Upper lobe of left lung (tissue), 6 donors: ENCODE measurements around the gene ITGA8. TPM values are rescaled to one million over a fixed set of nuclear protein-coding genes. Genes with fewer than 3 reads are reported as not detected.

Experiments
- ATAC-seq, 2 donors: fragments of 200-7000 bp; cut with Tn5 transposase; one replicate each; pipeline ENCODE4 v1.9.1; 2022; ENCODE audit warnings: mild to moderate bottlenecking in 2 of 2, moderate library complexity in 2 of 2; ENCODE audit not compliant: low FRiP score in 2 of 2
- DNase-seq, 2 donors: peaks; one replicate each; pipeline ENCODE4 v3.0.0-alpha.2; 2019 to 2020
- H3K27ac ChIP-seq, 4 donors: fragments of 200-600 bp; sonication (generic); one replicate each; pipeline ENCODE4 v1.5.1; 2016 to 2019
- H3K27me3 ChIP-seq, 4 donors: fragments of 200-600 bp; sonication (generic); one replicate each; pipeline ENCODE4 v1.5.1; 2017 to 2019
- H3K36me3 ChIP-seq, 4 donors: fragments of 200-600 bp; sonication (generic); one replicate each; pipeline ENCODE4 v1.5.1; 2016 to 2019
- H3K4me1 ChIP-seq, 4 donors: fragments of 200-600 bp; sonication (generic); one replicate each; pipeline ENCODE4 v1.5.1; 2018 to 2019
- H3K4me3 ChIP-seq, 4 donors: fragments of 200-600 bp; sonication (generic); one replicate each; pipeline ENCODE4 v1.5.1; 2017 to 2019; ENCODE audit warnings: mild to moderate bottlenecking in 2 of 4, moderate library complexity in 1 of 4
- H3K9me3 ChIP-seq, 4 donors: fragments of 200-600 bp; sonication (generic); one replicate each; pipeline ENCODE4 v1.5.1; 2018 to 2019
- EP300 ChIP-seq, 4 donors: sonication (generic); formaldehyde crosslinking; IDR thresholded peaks; one replicate each; pipeline ENCODE4 v1.5.1; 2017; ENCODE audit warnings: antibody characterized with exemption in 4 of 4, control low read depth in 2 of 4
- POLR2A ChIP-seq, 4 donors: fragments of 450-650 bp; IDR thresholded peaks; one replicate each; pipeline ENCODE4 v1.5.1; 2016 to 2017; ENCODE audit warnings: antibody characterized with exemption in 4 of 4, mild to moderate bottlenecking in 2 of 4
- POLR2AphosphoS5 ChIP-seq, 2 donors: sonication (generic); formaldehyde crosslinking; IDR thresholded peaks; one replicate each; pipeline ENCODE4 v1.5.1; 2017; ENCODE audit warnings: antibody characterized with exemption in 2 of 2
- WGBS, 2 donors: methylation state at CpG; one replicate each; pipeline ENCODE4 v1.1.5; 2017 to 2018; 5-methylcytosine and 5-hydroxymethylcytosine counted together
- total RNA-seq, 6 donors: library from RNA; depleted of rRNA in 4 of 6; stranded (reverse); fragments of >200 nt in 4 of 6; gene quantifications; one replicate each; pipeline versions ENCODE4 v1.1.0 to v1.2.1, GENCODE V29; 2016 to 2021
- TF ChIP-seq, protein P1 (sequence below), 6 experiments: fragments of 450-650 bp in 4 of 6; fragments of 200-600 bp in 2 of 6; sonication (generic) in 2 of 6; IDR thresholded peaks; one replicate each; pipeline ENCODE4 v1.5.1; 2016 to 2019; ENCODE audit warnings: antibody characterized with exemption in 6 of 6
- donor health status: DM: no; HTN: no; CAD: no; lungs with moderate emphysema.
- donor health status: DM: no; HTN: yes; CAD: no; lungs with severe emphysema.

ITGA8 gene
- total RNA-seq, 6 donors from 2014 or later = 18.2 to 40.3 (median 26.4) TPM

GRCh38 chr10:15684768-15685167 lies 35.0 kb downstream of the ITGA8 start:
- no peaks in the 10 kb centered on the region for H3K4me1 ChIP-seq
- no peak overlapping the region for H3K27ac ChIP-seq
- 48 to 57% methylated on average over 4 of the region's 4 CpGs for WGBS, 2 donors
- H3K4me3 ChIP-seq = no peak overlapping the region
- no peaks in the 10 kb centered on the region for H3K9me3 ChIP-seq
- no peaks in the 10 kb centered on the region for H3K27me3 ChIP-seq
- ATAC-seq = no peak
- TF ChIP-seq POLR2AphosphoS5 (IDR thresholded peaks at IDR 0.05) = no peak
- no peak for TF ChIP-seq EP300 (IDR thresholded peaks at IDR 0.05)
- TF ChIP-seq POLR2A (IDR thresholded peaks at IDR 0.05) = no peak
- TF ChIP-seq, protein P1, sequence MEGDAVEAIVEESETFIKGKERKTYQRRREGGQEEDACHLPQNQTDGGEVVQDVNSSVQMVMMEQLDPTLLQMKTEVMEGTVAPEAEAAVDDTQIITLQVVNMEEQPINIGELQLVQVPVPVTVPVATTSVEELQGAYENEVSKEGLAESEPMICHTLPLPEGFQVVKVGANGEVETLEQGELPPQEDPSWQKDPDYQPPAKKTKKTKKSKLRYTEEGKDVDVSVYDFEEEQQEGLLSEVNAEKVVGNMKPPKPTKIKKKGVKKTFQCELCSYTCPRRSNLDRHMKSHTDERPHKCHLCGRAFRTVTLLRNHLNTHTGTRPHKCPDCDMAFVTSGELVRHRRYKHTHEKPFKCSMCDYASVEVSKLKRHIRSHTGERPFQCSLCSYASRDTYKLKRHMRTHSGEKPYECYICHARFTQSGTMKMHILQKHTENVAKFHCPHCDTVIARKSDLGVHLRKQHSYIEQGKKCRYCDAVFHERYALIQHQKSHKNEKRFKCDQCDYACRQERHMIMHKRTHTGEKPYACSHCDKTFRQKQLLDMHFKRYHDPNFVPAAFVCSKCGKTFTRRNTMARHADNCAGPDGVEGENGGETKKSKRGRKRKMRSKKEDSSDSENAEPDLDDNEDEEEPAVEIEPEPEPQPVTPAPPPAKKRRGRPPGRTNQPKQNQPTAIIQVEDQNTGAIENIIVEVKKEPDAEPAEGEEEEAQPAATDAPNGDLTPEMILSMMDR (IDR thresholded peaks at IDR 0.05) = no peak
- no peak for DNase-seq
- H3K36me3 ChIP-seq = no peaks in the 10 kb centered on the region

GRCh38 chr10:15681076-15681475 lies 38.6 kb downstream of the ITGA8 start:
- Histone ChIP-seq H3K4me3 (no peak overlapping the region), H3K27me3 (no peaks in the 10 kb centered on the region), H3K27ac (no peak overlapping the region), H3K36me3 (no peaks in the 10 kb centered on the region), H3K4me1 (no peaks in the 10 kb centered on the region), H3K9me3 (no peaks in the 10 kb centered on the region)
- TF ChIP-seq EP300 (IDR thresholded peaks at IDR 0.05) = no peak
- TF ChIP-seq POLR2AphosphoS5 (IDR thresholded peaks at IDR 0.05) = no peak
- TF ChIP-seq POLR2A (IDR thresholded peaks at IDR 0.05) = no peak
- TF ChIP-seq, protein P1 (IDR thresholded peaks at IDR 0.05) = no peak
- ATAC-seq (no peak), DNase-seq (no peak)
- WGBS, 2 donors = 63 to 70% methylated on average over 4 of the region's 4 CpGs

DNA sequence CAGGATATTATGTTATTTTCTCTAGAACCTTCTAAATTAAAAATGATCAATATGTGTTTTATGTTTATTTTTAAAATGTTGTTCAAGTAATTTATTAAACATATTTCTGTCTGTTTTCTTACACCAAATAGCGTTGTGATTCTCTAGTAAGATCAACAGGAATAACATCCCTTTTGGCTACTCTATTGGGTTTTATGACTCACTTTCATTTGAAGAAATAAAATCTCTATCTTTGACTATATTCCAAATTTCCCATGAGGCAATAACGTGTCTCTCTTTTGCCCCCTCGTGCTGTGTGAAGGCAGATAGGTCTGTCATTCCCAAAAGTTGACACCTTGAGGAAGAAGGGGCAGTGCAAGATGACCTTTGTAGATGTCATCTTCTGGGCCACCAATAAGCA lies 40.9 kb downstream of the ITGA8 start:
- WGBS, 2 donors = 72 to 78% methylated on average over 3 of the region's 3 CpGs
- no peak overlapping the region for H3K27ac ChIP-seq
- no peaks in the 10 kb centered on the region for H3K27me3 ChIP-seq
- H3K9me3 ChIP-seq = no peaks in the 10 kb centered on the region
- no peaks in the 10 kb centered on the region for H3K36me3 ChIP-seq
- DNase-seq (no peak), ATAC-seq (no peak)
- no peaks in the 10 kb centered on the region for H3K4me1 ChIP-seq
- TF ChIP-seq, protein P1 (IDR thresholded peaks at IDR 0.05) = no peak
- TF ChIP-seq POLR2A (IDR thresholded peaks at IDR 0.05) (no peak), POLR2AphosphoS5 (IDR thresholded peaks at IDR 0.05) (no peak), EP300 (IDR thresholded peaks at IDR 0.05) (no peak)
- no peak overlapping the region for H3K4me3 ChIP-seq

DNA sequence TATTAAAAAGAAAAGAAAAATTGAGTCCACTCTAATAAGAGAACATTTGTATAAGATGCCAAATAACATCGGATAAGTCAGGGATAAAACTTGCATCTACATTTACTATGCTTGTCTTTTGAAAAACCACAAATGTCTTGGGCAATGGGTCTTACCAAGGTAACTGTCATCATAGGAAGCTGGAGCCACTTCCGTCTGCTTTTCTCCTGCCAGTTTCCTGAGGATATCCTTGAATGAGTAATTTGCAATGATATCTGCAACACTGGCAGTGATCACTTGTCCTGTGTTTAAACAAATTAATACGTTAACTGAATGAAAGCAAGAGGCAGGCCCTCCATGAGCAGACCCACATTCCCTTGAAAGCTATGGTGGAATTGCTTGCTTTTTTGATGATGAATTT lies 47.3 kb downstream of the ITGA8 start:
- TF ChIP-seq EP300 (IDR thresholded peaks at IDR 0.05) (no peak), POLR2A (IDR thresholded peaks at IDR 0.05) (no peak), POLR2AphosphoS5 (IDR thresholded peaks at IDR 0.05) (no peak)
- TF ChIP-seq, protein P1 (IDR thresholded peaks at IDR 0.05) = no peak
- Histone ChIP-seq H3K36me3 (no peaks in the 10 kb centered on the region), H3K27me3 (no peaks in the 10 kb centered on the region), H3K9me3 (no peaks in the 10 kb centered on the region), H3K4me3 (no peak overlapping the region), H3K4me1 (peaks cover 0 to 7% (median 0%) of the 10 kb centered on the region in 4 donors), H3K27ac (no peak overlapping the region)
- ATAC-seq (no peak), DNase-seq (no peak)
- WGBS, 2 donors = 49 to 55% methylated on average over 3 of the region's 3 CpGs

DNA sequence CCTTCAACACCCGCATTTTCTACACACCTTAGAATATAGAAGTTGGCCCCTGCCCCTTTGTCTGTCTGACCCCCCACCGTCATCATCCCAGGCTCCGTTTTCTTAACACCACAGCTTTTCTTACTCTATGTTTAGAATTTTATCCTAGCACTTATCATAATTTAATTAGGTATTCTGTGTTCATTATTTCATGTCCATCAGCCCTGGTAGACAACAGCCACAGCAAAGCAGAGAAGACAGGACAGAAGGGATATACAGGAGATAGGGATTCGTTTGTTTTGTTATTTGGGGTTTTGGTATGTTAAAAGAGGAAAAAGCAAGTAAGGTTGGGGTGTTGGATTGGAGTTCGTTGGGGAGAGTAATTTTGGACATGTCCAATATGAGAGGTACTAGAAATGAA lies 48.8 kb downstream of the ITGA8 start:
- Histone ChIP-seq H3K36me3 (no peaks in the 10 kb centered on the region), H3K9me3 (no peaks in the 10 kb centered on the region), H3K27me3 (no peaks in the 10 kb centered on the region), H3K27ac (no peak overlapping the region), H3K4me3 (no peak overlapping the region), H3K4me1 (peaks cover 0 to 7% (median 0%) of the 10 kb centered on the region in 4 donors)
- WGBS, 2 donors = 70 to 85% methylated on average over 5 of the region's 5 CpGs
- TF ChIP-seq POLR2AphosphoS5 (IDR thresholded peaks at IDR 0.05) = no peak
- TF ChIP-seq, protein P1 (IDR thresholded peaks at IDR 0.05) = no peak
- TF ChIP-seq POLR2A (IDR thresholded peaks at IDR 0.05) = no peak
- TF ChIP-seq EP300 (IDR thresholded peaks at IDR 0.05) = no peak
- DNase-seq = no peak
- no peak for ATAC-seq
